GM08714 (cell line): Measurements from ENCODE around the gene ITGB8.
"Not testable (repeated sequence)": the region's sequence is repeated elsewhere in the genome, so short reads cannot be mapped to it uniquely, and the experiment has no call there.

Experiments used
- H3K4me3 ChIP-seq: fragments of 200-500 bp; sonication (Bioruptor generic); 2 replicates; pipeline ENCODE4 v1.5.1; 2014; ENCODE audit warnings: mild to moderate bottlenecking, low read length, inconsistent platforms
- ZNF274 ChIP-seq: IDR thresholded peaks from 2 replicates; pipeline ENCODE4 v1.6.1; 2012; ENCODE audit warnings: mild to moderate bottlenecking, low read depth, low read length

ITGB8 gene

GRCh38 chr7:20330239-20330927 is at the start of gene ITGB8:
TSS of gene ITGB8 (plus strand) at chr7:20330900. CDS start at chr7:20331807, 907 bp downstream.
- H3K4me3 ChIP-seq: peak within 1 kb of the TSS; percentile 85

GRCh38 chr7:20282959-20283358 is 47.7 kb upstream of the ITGB8 start:
- TF ChIP-seq ZNF274: no peak
- H3K4me3 ChIP-seq: no peak overlapping the region

More at GRCh38 chr7:20330239-20330927, at the start of gene ITGB8:
- TF ChIP-seq ZNF274: no peak

GRCh38 chr7:20283385-20283784 is 47.3 kb upstream of the ITGB8 start:
- no peak overlapping the region for H3K4me3 ChIP-seq
- no peak for TF ChIP-seq ZNF274

- H3K4me3 ChIP-seq: no peak overlapping the region
- no peak for TF ChIP-seq ZNF274
Measured at GRCh38 chr7:20284003-20284770, 46.5 kb upstream of the ITGB8 start.

GRCh38 chr7:20284771-20285143 is 45.9 kb upstream of the ITGB8 start:
- H3K4me3 ChIP-seq: no peak overlapping the region
- no peak for TF ChIP-seq ZNF274

- no peak overlapping the region for H3K4me3 ChIP-seq
- TF ChIP-seq ZNF274: no peak
Measured at GRCh38 chr7:20287317-20287716, 43.4 kb upstream of the ITGB8 start.

GRCh38 chr7:20288036-20288435 is 42.7 kb upstream of the ITGB8 start:
- TF ChIP-seq ZNF274: no peak
- no peak overlapping the region for H3K4me3 ChIP-seq

- no peak overlapping the region for H3K4me3 ChIP-seq
- TF ChIP-seq ZNF274: no peak
Measured at GRCh38 chr7:20290505-20291111, 40.1 kb upstream of the ITGB8 start.

GRCh38 chr7:20293336-20293735 is 37.4 kb upstream of the ITGB8 start:
- no peak for TF ChIP-seq ZNF274
- no peak overlapping the region for H3K4me3 ChIP-seq

GRCh38 chr7:20296444-20296843 is 34.3 kb upstream of the ITGB8 start:
- H3K4me3 ChIP-seq: no peak overlapping the region
- no peak for TF ChIP-seq ZNF274

- no peak for TF ChIP-seq ZNF274
- no peak overlapping the region for H3K4me3 ChIP-seq
Measured at GRCh38 chr7:20296901-20297300, 33.8 kb upstream of the ITGB8 start.

- no peak for TF ChIP-seq ZNF274
- no peak overlapping the region for H3K4me3 ChIP-seq
Measured at GRCh38 chr7:20298486-20298901, 32.2 kb upstream of the ITGB8 start.

GRCh38 chr7:20299145-20299544 is 31.6 kb upstream of the ITGB8 start:
- no peak for TF ChIP-seq ZNF274

GRCh38 chr7:20299647-20300312 is 30.9 kb upstream of the ITGB8 start:
- no peak for TF ChIP-seq ZNF274
- no peak overlapping the region; the same call in 1 of the 2 replicates for H3K4me3 ChIP-seq

More at GRCh38 chr7:20299145-20299544, 31.6 kb upstream of the ITGB8 start:
- H3K4me3 ChIP-seq: no peak overlapping the region

GRCh38 chr7:20301311-20301939 is 29.3 kb upstream of the ITGB8 start:
- H3K4me3 ChIP-seq: no peak overlapping the region
- TF ChIP-seq ZNF274: no peak

GRCh38 chr7:20302300-20302699 is 28.4 kb upstream of the ITGB8 start:
- not testable (repeated sequence) for H3K4me3 ChIP-seq
